Liver (tissue), 9 donors: ENCODE data around the gene SPIRE2. TPM values are rescaled to one million over a fixed set of nuclear protein-coding genes. Genes with fewer than 3 reads are reported as not detected.

Source experiments
- DNase-seq: peaks from one replicate; pipeline ENCODE4 v3.0.0-alpha.2; 2017; ENCODE audit warnings: low spot score
- H3K27ac ChIP-seq, 2 donors: one replicate each; pipeline ENCODE4 v1.7.0; 2013; ENCODE audit warnings: inconsistent platforms in 2 of 2, low read length in 2 of 2, control low read depth in 1 of 2, low read depth in 1 of 2, mild to moderate bottlenecking in 1 of 2
- H3K27me3 ChIP-seq, 4 donors: one replicate each; pipeline versions ENCODE4 v1.6.1 to v1.7.0; 2013; ENCODE audit warnings: low read length in 3 of 4, inconsistent platforms in 1 of 4, mild to moderate bottlenecking in 1 of 4, moderate library complexity in 1 of 4; ENCODE audit not compliant: control insufficient read depth in 4 of 4, insufficient read depth in 4 of 4
- H3K36me3 ChIP-seq, 4 donors: one replicate each; pipeline versions ENCODE4 v1.6.1 to v1.7.0; 2013; ENCODE audit warnings: low read length in 3 of 4, mild to moderate bottlenecking in 3 of 4, low read depth in 1 of 4, moderate library complexity in 1 of 4; ENCODE audit not compliant: control insufficient read depth in 4 of 4, insufficient read depth in 3 of 4
- H3K4me1 ChIP-seq, 4 donors: one replicate each; pipeline versions ENCODE4 v1.6.1 to v1.7.0; 2013; ENCODE audit warnings: low read length in 3 of 4, mild to moderate bottlenecking in 3 of 4, moderate library complexity in 1 of 4; ENCODE audit not compliant: control insufficient read depth in 4 of 4, insufficient read depth in 4 of 4
- H3K4me3 ChIP-seq, 3 donors: one replicate each; pipeline versions ENCODE4 v1.6.1 to v1.7.0; 2013; ENCODE audit warnings: low read length in 3 of 3, control low read depth in 1 of 3, low read depth in 1 of 3, mild to moderate bottlenecking in 1 of 3
- H3K9ac ChIP-seq, 2 donors: one replicate each; pipeline ENCODE4 v1.7.0; 2013; ENCODE audit warnings: low read length in 2 of 2, mild to moderate bottlenecking in 2 of 2, moderate library complexity in 2 of 2, control low read depth in 1 of 2, low read depth in 1 of 2
- H3K9me3 ChIP-seq, 4 donors: one replicate each; pipeline versions ENCODE4 v1.6.1 to v1.7.0; 2013; ENCODE audit warnings: low read length in 3 of 4; ENCODE audit not compliant: control insufficient read depth in 4 of 4
- ATF3 ChIP-seq: IDR thresholded peaks from 2 replicates; pipeline ENCODE4 v1.6.1; 2016; ENCODE audit warnings: antibody characterized with exemption
- FOXA2 ChIP-seq: IDR thresholded peaks from 2 replicates; pipeline ENCODE4 v1.6.1; 2016; ENCODE audit warnings: antibody characterized with exemption
- GABPA ChIP-seq, 2 donors: IDR thresholded peaks in 1 of 2; conservative IDR thresholded peaks in 1 of 2; 2 replicates each; pipeline ENCODE4 v1.6.1; 2016; ENCODE audit warnings: antibody characterized with exemption in 2 of 2, mild to moderate bottlenecking in 1 of 2, moderate library complexity in 1 of 2
- HNF4A ChIP-seq, 2 donors: conservative IDR thresholded peaks; 2 replicates each; pipeline ENCODE4 v1.6.1; 2016; ENCODE audit warnings: antibody characterized with exemption in 2 of 2, mild to moderate bottlenecking in 2 of 2
- HNF4G ChIP-seq: IDR thresholded peaks from 2 replicates; pipeline ENCODE4 v1.6.1; 2016; ENCODE audit warnings: antibody characterized with exemption
- JUND ChIP-seq, 2 donors: IDR thresholded peaks; 2 replicates each; pipeline ENCODE4 v1.6.1; 2016; ENCODE audit warnings: antibody characterized with exemption in 2 of 2
- MAX ChIP-seq: IDR thresholded peaks from 2 replicates; pipeline ENCODE4 v1.6.1; 2016; ENCODE audit warnings: antibody characterized with exemption
- NR2F2 ChIP-seq: IDR thresholded peaks from 2 replicates; pipeline ENCODE4 v1.6.1; 2016; ENCODE audit warnings: antibody characterized with exemption
- RAD21 ChIP-seq, 2 donors: IDR thresholded peaks; 2 replicates each; pipeline ENCODE4 v1.6.1; 2016; ENCODE audit warnings: antibody characterized with exemption in 2 of 2, mild to moderate bottlenecking in 2 of 2
- RXRA ChIP-seq, 2 donors: IDR thresholded peaks; 2 replicates each; pipeline ENCODE4 v1.6.1; 2017 to 2018; ENCODE audit warnings: antibody characterized with exemption in 2 of 2, mild to moderate bottlenecking in 1 of 2
- SP1 ChIP-seq: IDR thresholded peaks from 2 replicates; pipeline ENCODE4 v1.6.1; 2018; ENCODE audit warnings: antibody characterized with exemption, mild to moderate bottlenecking
- TAF1 ChIP-seq: conservative IDR thresholded peaks from 2 replicates; pipeline ENCODE4 v1.6.1; 2016; ENCODE audit warnings: antibody characterized with exemption, mild to moderate bottlenecking
- YY1 ChIP-seq: IDR thresholded peaks from 2 replicates; pipeline ENCODE4 v1.6.1; 2016; ENCODE audit warnings: antibody characterized with exemption, mild to moderate bottlenecking
- ZBTB33 ChIP-seq: IDR thresholded peaks from 2 replicates; pipeline ENCODE4 v1.6.1; 2016; ENCODE audit warnings: antibody characterized with exemption
- WGBS: extraction: QIAGEN DNeasy Blood & Tissue Kit; methylation state at CpG from one replicate; pipeline ENCODE4 v1.1.7; 2013; 5-methylcytosine and 5-hydroxymethylcytosine counted together
- polyA plus RNA-seq, 2 donors: library from polyadenylated mRNA; stranded (reverse) in 1 of 2; unstranded in 1 of 2; fragments of 200-250 nt in 1 of 2; fragments of >200 nt in 1 of 2; fragmentation: Nextera tagmentation in 1 of 2; extraction: Ambion mirVana in 1 of 2; gene quantifications; one replicate each; pipeline versions ENCODE4 v1.2.1 to v1.2.3, GENCODE V29; 2013 to 2015
- total RNA-seq, 2 donors: library from RNA; depleted of rRNA; stranded (reverse); fragments of >200 nt; gene quantifications; one replicate each; pipeline ENCODE4 v1.2.3, GENCODE V29; 2014
- donor health status: healthy.
- donor health status: healthy.
- donor health status: healthy.
- donor health status: healthy.
- donor health status: healthy.

Gene SPIRE2
- total and polyA plus RNA-seq, 4 donors: 1.7 to 7.2 (median 2.9) TPM

- TF ChIP-seq GABPA (IDR thresholded peaks at IDR 0.05 in 1 of 2, conservative IDR thresholded peaks at IDR 0.05 in 1 of 2): no peak
- no peak for TF ChIP-seq YY1
- TF ChIP-seq SP1: no peak
- no peak for TF ChIP-seq MAX
- TF ChIP-seq JUND (IDR thresholded peaks at IDR 0.05): no peak
- no peak for TF ChIP-seq NR2F2
- no peak for TF ChIP-seq RXRA (IDR thresholded peaks at IDR 0.05)
These were observed 90.4 kb downstream of the SPIRE2 start, which contains the start of gene MC1R (continued) for GRCh38 chr16:89918453-89919347.

GRCh38 chr16:89919535-89920406 is 91.5 kb downstream of the SPIRE2 start:
- Histone ChIP-seq H3K9ac (no peak overlapping the region), H3K36me3 (no peaks in the 10 kb centered on the region), H3K27me3 (peaks cover 0 to 3% (median 1%) of the 10 kb centered on the region in 4 donors), H3K4me3 (no peak overlapping the region), H3K4me1 (peaks cover 2 to 17% (median 8%) of the 10 kb centered on the region in 4 donors), H3K27ac (no peak overlapping the region), H3K9me3 (no peaks in the 10 kb centered on the region)
- DNase-seq: no peak
- TF ChIP-seq ATF3 (no peak), TAF1 (no peak), NR2F2 (no peak), RXRA (IDR thresholded peaks at IDR 0.05) (no peak), MAX (no peak)
- 90% methylated on average over 52 of the region's 52 CpGs for WGBS

GRCh38 chr16:89920723-89921122 is 92.4 kb downstream of the SPIRE2 start:
- TF ChIP-seq TAF1: no peak
- TF ChIP-seq HNF4G: no peak
- TF ChIP-seq FOXA2: no peak
- no peak for TF ChIP-seq NR2F2
- no peak for TF ChIP-seq JUND (IDR thresholded peaks at IDR 0.05)
- TF ChIP-seq HNF4A (conservative IDR thresholded peaks at IDR 0.05): no peak
- no peak for TF ChIP-seq RAD21 (IDR thresholded peaks at IDR 0.05)
- TF ChIP-seq YY1: no peak
- no peak for TF ChIP-seq ZBTB33
- H3K27ac ChIP-seq: no peak overlapping the region
- no peak for DNase-seq

More at GRCh38 chr16:89920723-89921122, 92.4 kb downstream of the SPIRE2 start:
- Histone ChIP-seq H3K36me3 (no peaks in the 10 kb centered on the region), H3K9me3 (no peaks in the 10 kb centered on the region), H3K4me3 (no peak overlapping the region), H3K27me3 (peaks cover 0 to 3% (median 1%) of the 10 kb centered on the region in 4 donors), H3K4me1 (peaks cover 2 to 20% (median 9%) of the 10 kb centered on the region in 4 donors), H3K9ac (no peak overlapping the region)
- 35% methylated on average over 6 of the region's 6 CpGs for WGBS

Other genes with a start within 250 kb of the SPIRE2 start
- under 1 TPM; 0.25 to 0.65 TPM for gene DPEP1, start 214.8 kb upstream of the SPIRE2 start, total RNA-seq
- gene DPEP1, start 214.8 kb upstream of the SPIRE2 start, polyA plus RNA-seq: under 1 TPM; 0.14 to 0.83 TPM
- gene CHMP1A, start 170.8 kb upstream of the SPIRE2 start, total RNA-seq: 10 to 100 TPM; 31.7 to 36.7 TPM
- gene CHMP1A, start 170.8 kb upstream of the SPIRE2 start, polyA plus RNA-seq: 10 to 100 TPM; 25.7 to 32.9 TPM
- 1 to 10 TPM; 3.3 to 3.6 TPM for gene SPATA33, start 170.6 kb upstream of the SPIRE2 start, total RNA-seq
- 1 to 10 TPM; 1.6 to 3.5 TPM for gene SPATA33, start 170.6 kb upstream of the SPIRE2 start, polyA plus RNA-seq
- gene CDK10, start 141.8 kb upstream of the SPIRE2 start, total RNA-seq: 10 to 100 TPM; 25.1 to 68.4 TPM
- gene CDK10, start 141.8 kb upstream of the SPIRE2 start, polyA plus RNA-seq: 10 to 100 TPM; 43.6 to 81.2 TPM
- gene SPATA2L, start 126.8 kb upstream of the SPIRE2 start, total RNA-seq: 10 to 100 TPM in 1 of 2 donors, 1 to 10 TPM in 1; 5.9 to 11.3 TPM
- 1 to 10 TPM; 4.6 to 7.8 TPM for gene SPATA2L, start 126.8 kb upstream of the SPIRE2 start, polyA plus RNA-seq
- 1 to 10 TPM; 3.6 to 4.5 TPM for gene VPS9D1, start 107.6 kb upstream of the SPIRE2 start, total RNA-seq
- gene VPS9D1, start 107.6 kb upstream of the SPIRE2 start, polyA plus RNA-seq: 1 to 10 TPM; 3.8 to 7.2 TPM
- gene ZNF276, start 106.9 kb upstream of the SPIRE2 start, total RNA-seq: 10 to 100 TPM; 10.2 to 22.8 TPM
- 1 to 10 TPM; 4.9 to 7.3 TPM for gene ZNF276, start 106.9 kb upstream of the SPIRE2 start, polyA plus RNA-seq
- 10 to 100 TPM in 1 of 2 donors, 1 to 10 TPM in 1; 5.9 to 21.0 TPM for gene FANCA, start 11.8 kb upstream of the SPIRE2 start, total RNA-seq
- gene FANCA, start 11.8 kb upstream of the SPIRE2 start, polyA plus RNA-seq: 1 to 10 TPM; 5.3 to 5.8 TPM
- 10 to 100 TPM; 59.6 to 98.8 TPM for gene TCF25, start 45.1 kb downstream of the SPIRE2 start, total RNA-seq
- 10 to 100 TPM; 60.8 to 92.7 TPM for gene TCF25, start 45.1 kb downstream of the SPIRE2 start, polyA plus RNA-seq
- gene MC1R, start 90.4 kb downstream of the SPIRE2 start, total RNA-seq: 1 to 10 TPM in 1 of 2 donors, under 1 TPM in 1; 0.19 to 3.3 TPM
- under 1 TPM; 0.24 to 0.37 TPM for gene MC1R, start 90.4 kb downstream of the SPIRE2 start, polyA plus RNA-seq
- under 1 TPM; 0.25 to 0.89 TPM for gene TUBB3, start 94.9 kb downstream of the SPIRE2 start, total RNA-seq
- under 1 TPM in 1 of 2 donors, not detected in 1; 0.17 TPM for gene TUBB3, start 94.9 kb downstream of the SPIRE2 start, polyA plus RNA-seq
- 10 to 100 TPM; 20.0 to 47.4 TPM for gene DEF8, start 120.3 kb downstream of the SPIRE2 start, total RNA-seq
- 10 to 100 TPM; 23.9 to 32.9 TPM for gene DEF8, start 120.3 kb downstream of the SPIRE2 start, polyA plus RNA-seq
- gene DBNDD1, start 191.0 kb downstream of the SPIRE2 start, total RNA-seq: under 1 TPM; 0.09 to 0.50 TPM
- gene DBNDD1, start 191.0 kb downstream of the SPIRE2 start, polyA plus RNA-seq: 1 to 10 TPM; 1.1 to 1.5 TPM
- gene PRDM7, start 248.9 kb downstream of the SPIRE2 start, total RNA-seq: not detected
- not detected for gene PRDM7, start 248.9 kb downstream of the SPIRE2 start, polyA plus RNA-seq